Myometrial cell (primary cell): ENCODE results near the gene TLX2. TPM values are rescaled to one million over a fixed set of nuclear protein-coding genes. Genes with fewer than 3 reads are reported as not detected.

ENCODE experiments used
- total RNA-seq: library from RNA; depleted of rRNA; stranded (reverse); fragments of >200 nt; gene quantifications from 2 replicates; pipeline ENCODE4 v1.2.3, GENCODE V29; 2015

TLX2 gene
- not detected in 2 replicates for total RNA-seq

GRCh38 chr2:74514368-74515270 lies at the start of gene TLX2:
TSS of gene TLX2 (plus strand) at chr2:74514450. CDS start at chr2:74514807, 357 bp downstream.

DNA sequence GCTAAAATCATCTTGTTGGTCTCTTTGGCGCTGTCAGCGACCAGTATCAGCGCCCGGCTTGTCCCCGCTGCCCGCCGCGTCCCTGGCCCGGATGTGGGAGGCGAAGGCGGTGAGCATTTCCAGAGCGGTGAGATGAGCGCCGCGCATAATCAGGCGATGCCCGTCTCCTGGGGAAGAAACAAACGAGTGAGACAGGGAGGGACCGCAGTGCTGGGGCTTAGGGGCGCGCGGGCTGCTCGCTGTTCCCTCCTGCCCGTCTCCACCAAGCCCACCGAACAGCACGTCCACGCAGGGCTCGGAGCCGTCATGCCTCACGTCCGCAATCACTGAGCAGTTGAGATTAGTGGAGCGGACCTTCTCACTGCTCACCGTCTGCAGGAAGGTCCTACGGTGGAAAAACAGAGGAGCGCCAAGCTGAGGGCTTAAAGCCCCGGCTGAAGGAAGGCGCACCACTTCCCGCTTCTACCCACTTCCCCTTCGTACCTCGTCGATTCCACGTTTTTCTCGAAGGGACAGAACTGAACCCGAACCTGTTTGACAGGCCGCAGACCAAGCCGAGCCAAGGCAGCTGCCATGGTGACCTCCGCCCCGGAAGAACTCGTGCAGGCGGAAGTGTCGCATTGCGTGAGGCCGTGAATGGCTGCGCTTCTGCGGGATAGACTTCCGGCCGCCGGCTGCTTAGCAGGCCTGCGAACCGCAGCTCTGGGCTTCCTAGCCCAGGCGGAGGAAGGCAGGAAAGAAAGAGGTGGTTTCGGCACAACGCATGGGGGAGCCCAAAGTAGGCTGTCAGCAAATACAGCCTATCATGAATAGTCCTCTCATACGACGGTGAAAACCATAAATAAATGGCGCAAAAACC lies 41.9 kb upstream of the TLX2 start, which contains the start of gene MRPL53:
Gene MRPL53 (minus strand): TSS at position 595 of the 859 bp plus-strand sequence. CDS start 20 bp downstream, at position 575.

DNA sequence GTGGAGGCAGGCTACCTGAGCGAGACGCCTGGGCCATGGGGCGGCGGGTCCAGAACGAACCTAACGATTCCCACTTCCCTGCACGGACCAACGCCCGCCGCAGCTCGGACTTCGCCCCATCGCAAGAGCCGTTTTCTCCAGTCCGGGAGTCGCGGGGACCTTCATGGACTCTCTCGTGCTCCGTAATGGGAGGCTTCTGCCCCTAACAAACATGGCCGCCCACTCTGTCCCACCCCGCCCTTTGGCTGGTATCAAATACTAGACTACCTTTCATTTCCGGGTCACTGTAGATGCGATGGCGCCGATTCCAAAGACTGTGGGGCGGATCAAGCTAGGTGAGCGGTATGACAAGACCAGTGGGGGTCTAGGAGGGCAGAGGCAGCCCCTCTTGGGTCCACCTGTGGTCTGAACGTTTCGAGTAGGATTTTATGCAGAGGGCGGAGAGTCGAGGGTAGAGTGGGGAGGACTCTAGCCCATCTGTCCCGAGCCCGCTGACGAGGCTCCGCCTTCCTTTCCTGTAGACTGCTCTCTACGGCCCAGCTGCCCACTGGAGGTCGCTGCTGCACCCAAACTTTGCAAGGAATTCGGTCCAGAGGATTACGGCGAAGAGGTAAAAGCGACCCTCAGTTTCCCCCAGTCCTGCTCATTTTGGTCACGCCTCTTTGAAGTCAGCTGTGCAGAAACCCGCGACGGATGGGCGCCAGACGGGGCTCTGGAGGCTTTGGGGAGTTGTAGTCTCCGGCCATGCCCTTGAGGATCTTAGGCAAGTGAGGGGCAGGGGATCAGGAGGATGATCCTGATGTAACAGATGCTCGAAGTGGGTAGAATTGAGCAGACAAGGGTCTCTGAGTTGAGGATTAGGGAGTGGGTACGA lies 31.2 kb upstream of the TLX2 start, which contains the start of the genes CCDC142 and TTC31:
Gene CCDC142 (minus strand): TSS at position 198 of the 874 bp plus-strand sequence. CDS start 161 bp downstream, at position 37.
Gene TTC31 (plus strand): TSS at position 281 of the 874 bp plus-strand sequence. CDS start 15 bp downstream, at position 296.

DNA sequence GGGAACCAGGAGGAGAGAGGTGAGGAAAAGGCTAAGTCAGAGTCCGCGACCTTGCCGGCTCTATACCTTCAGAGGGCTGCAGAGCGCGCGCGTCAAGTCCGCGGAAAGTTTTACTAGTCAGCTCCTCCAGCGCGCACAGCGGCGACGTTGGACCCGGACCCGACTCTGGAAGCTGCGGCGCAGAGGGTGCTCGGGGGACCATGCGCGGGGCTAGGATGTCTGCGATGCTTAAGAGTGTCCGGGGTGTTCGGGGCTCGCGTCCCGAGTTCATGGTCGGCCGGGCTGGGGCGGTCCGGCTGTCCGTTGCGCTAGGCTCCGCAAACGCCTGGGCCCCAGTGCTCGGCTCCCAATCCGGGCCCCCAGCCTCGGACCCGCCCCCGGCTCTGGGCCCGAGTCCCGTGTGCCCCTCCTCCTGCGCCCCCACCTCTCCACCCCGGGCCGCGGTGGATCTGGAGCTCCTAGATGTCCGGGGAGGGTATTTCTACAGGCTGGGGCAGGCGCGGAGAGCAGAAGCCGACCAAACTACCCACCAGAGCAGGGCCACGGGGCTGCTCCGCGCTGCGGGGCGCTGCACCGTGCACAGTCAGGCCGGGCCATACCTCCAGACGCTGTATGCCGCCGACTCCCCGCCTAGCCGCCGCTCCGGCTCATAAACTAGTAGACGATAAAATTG lies 14.8 kb upstream of the TLX2 start, which contains the start of gene LBX2:
Gene LBX2 (minus strand): TSS at position 337 of the 673 bp plus-strand sequence. CDS start 66 bp downstream, at position 271.

GRCh38 chr2:74507145-74507925 lies 6.9 kb upstream of the TLX2 start, which contains the start of gene PCGF1:
TSS of gene PCGF1 (minus strand) at chr2:74507695. CDS start at chr2:74507668, 27 bp downstream.

DNA sequence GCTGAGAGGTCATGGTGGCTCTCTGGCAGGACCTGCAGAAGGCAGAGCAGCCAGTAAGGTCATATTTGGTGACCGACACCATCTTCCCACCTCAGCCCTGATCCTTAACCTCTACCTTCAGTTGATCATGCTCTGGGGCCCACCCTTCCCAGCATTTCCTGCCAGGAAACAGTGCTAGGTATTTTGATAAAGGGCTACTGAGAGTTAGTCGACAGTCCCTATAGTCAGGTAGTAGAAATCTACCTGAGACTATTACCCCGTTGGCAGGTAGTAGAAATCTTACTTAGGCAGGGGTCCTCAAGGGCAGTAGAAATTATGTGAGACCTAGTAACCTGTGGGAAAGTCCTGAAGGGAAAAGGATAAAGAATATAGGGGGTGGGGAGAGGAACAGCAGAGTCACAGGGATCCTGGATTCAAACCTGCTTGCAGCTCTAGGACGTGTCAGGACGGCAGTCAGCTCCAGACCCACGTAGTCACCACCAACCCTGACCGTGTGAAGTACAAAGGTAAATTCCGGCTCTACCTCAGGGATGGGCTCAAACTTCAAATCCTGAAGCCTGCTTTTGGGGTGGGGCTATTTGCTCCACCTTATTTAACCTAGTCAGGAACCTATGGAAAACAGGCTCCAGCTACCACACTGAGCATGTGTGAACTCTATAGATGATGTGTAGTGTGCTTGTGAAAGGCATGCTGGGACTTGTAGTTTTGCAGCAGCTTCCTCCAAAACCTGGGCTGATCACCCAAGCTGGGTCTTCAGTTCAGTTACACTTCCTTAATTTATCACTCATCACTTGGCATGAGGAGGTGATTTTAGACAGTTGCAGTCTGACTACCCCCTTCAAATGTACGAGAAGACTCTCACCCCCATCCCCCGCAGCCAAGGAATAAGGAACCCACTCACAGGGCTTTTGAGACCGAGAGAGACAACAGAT lies 11.7 kb downstream of the TLX2 start, which contains the start of gene DQX1:
Gene DQX1 (minus strand): TSS at position 515 of the 932 bp plus-strand sequence. CDS start 502 bp downstream, at position 13.

GRCh38 chr2:74529357-74530238 lies 15.3 kb downstream of the TLX2 start, which contains the start of the genes AUP1 and HTRA2:
TSS of gene AUP1 (minus strand) at chr2:74529706. CDS start at chr2:74529629, 77 bp downstream.
TSS of gene HTRA2 (plus strand) at chr2:74529933. CDS start at chr2:74530007, 74 bp downstream.

GRCh38 chr2:74553892-74554819 lies 39.9 kb downstream of the TLX2 start, which contains the start of the genes DOK1 and LOXL3:
TSS of gene DOK1 (plus strand) at chr2:74554720. CDS start at chr2:74554755, 35 bp downstream.
TSS of gene LOXL3 (minus strand) at chr2:74553942. CDS start at chr2:74552634, 1,308 bp downstream.

Other genes with a start within 250 kb of the TLX2 start
- not detected in 2 replicates for gene SLC4A5, start 171.0 kb upstream of the TLX2 start, total RNA-seq
- 139 and 142 TPM in 2 replicates for gene DCTN1, start 134.1 kb upstream of the TLX2 start, total RNA-seq
- 2.8 and 7.5 TPM in 2 replicates for gene C2orf81, start 92.8 kb upstream of the TLX2 start, total RNA-seq
- 54.2 and 63.1 TPM in 2 replicates for gene WDR54, start 92.7 kb upstream of the TLX2 start, total RNA-seq
- 14.9 and 18.7 TPM in 2 replicates for gene RTKN, start 72.5 kb upstream of the TLX2 start, total RNA-seq
- gene INO80B, start 59.4 kb upstream of the TLX2 start, total RNA-seq = 3.0 and 18.2 TPM in 2 replicates
- 54.1 and 60.8 TPM in 2 replicates for gene WBP1, start 56.0 kb upstream of the TLX2 start, total RNA-seq
- gene MOGS, start 49.1 kb upstream of the TLX2 start, total RNA-seq = 102 and 123 TPM in 2 replicates
- 39.5 and 60.5 TPM in 2 replicates for gene MRPL53, start 41.8 kb upstream of the TLX2 start, total RNA-seq
- 8.4 and 11.7 TPM in 2 replicates for gene CCDC142, start 31.5 kb upstream of the TLX2 start, total RNA-seq
- gene TTC31, start 31.4 kb upstream of the TLX2 start, total RNA-seq = 18.5 and 31.2 TPM in 2 replicates
- 1.7 and 4.1 TPM in 2 replicates for gene LBX2, start 14.8 kb upstream of the TLX2 start, total RNA-seq
- gene PCGF1, start 6.8 kb upstream of the TLX2 start, total RNA-seq = 11.7 and 16.4 TPM in 2 replicates
- 0.58 TPM in 1 of 2 replicates, not detected in the other for gene DQX1, start 11.8 kb downstream of the TLX2 start, total RNA-seq
- 84.5 and 84.9 TPM in 2 replicates for gene AUP1, start 15.3 kb downstream of the TLX2 start, total RNA-seq
- gene HTRA2, start 15.5 kb downstream of the TLX2 start, total RNA-seq = 38.5 and 44.4 TPM in 2 replicates
- gene LOXL3, start 39.5 kb downstream of the TLX2 start, total RNA-seq = 12.9 and 15.6 TPM in 2 replicates
- 23.9 and 30.3 TPM in 2 replicates for gene DOK1, start 40.3 kb downstream of the TLX2 start, total RNA-seq
- gene M1AP, start 133.9 kb downstream of the TLX2 start, total RNA-seq = not detected in 2 replicates
- gene SEMA4F, start 139.8 kb downstream of the TLX2 start, total RNA-seq = 4.0 and 9.7 TPM in 2 replicates